Effector CD4-positive, alpha-beta T cell (primary cell): ENCODE results near the gene ABHD12B. TPM values are rescaled to one million over a fixed set of nuclear protein-coding genes. Genes with fewer than 3 reads are reported as not detected.
A peak's percentile ranks its signal among the peaks of the same experiment; 100 is the strongest.

Source experiments
- DNase-seq: peaks from one replicate; pipeline ENCODE4 v3.0.0-alpha.2; 2020
- total RNA-seq: gene quantifications from one replicate; lab custom pipeline; 2026; lab: John Stamatoyannopoulos, UW

Gene ABHD12B
- not detected for total RNA-seq

DNA sequence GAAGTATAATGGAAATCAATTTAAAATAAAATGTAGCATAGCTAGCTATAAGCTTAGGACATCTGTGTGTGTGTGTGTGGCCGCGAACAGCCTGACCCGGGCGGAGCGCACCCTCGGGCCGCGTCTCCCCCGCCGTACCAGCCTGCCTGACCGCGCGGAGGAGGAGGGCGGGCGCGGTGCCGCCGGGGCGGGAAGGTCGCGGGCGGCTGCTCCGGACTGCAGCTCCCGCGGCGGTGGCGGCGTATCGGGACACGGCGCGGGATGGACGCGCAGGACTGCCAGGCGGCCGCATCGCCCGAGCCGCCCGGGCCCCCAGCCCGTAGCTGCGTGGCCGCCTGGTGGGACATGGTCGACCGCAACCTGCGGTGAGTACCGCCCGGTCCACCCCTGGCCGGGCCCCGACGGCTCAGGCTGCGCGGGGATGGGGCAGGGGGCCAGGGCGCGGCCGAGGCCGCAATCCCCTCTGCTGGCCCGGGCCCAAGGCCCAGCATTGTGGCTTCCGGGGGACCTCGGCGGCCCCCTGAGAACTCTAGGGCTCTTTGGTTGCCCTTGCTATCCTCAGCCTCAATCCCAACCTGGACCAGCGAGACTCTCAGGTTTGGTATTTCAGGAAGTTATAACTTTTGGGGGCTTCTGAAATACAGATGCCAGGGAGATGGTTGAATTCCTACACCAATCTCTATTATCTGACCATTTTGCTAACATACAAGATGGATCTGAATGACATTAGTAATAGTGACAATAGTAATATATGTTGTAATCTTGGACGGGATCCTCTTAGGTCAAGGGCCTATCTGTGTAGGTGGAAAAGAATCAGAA, at the start of gene ABHD12B:
Gene ABHD12B, plus strand, starts transcription at position 140 of the 819 bp plus-strand sequence. Its CDS starts 122 bp downstream, at position 262.
- no peak for DNase-seq

GRCh38 chr14:50822501-50823042, 49.3 kb upstream of the ABHD12B start:
- no peak for DNase-seq

- DNase-seq, result no peak
Observed at GRCh38 chr14:50823051-50823761, 48.6 kb upstream of the ABHD12B start.

GRCh38 chr14:50823762-50824636, 47.9 kb upstream of the ABHD12B start:
- DNase-seq, result no peak

GRCh38 chr14:50825307-50825706, 46.5 kb upstream of the ABHD12B start:
- DNase-seq, result no peak

DNA sequence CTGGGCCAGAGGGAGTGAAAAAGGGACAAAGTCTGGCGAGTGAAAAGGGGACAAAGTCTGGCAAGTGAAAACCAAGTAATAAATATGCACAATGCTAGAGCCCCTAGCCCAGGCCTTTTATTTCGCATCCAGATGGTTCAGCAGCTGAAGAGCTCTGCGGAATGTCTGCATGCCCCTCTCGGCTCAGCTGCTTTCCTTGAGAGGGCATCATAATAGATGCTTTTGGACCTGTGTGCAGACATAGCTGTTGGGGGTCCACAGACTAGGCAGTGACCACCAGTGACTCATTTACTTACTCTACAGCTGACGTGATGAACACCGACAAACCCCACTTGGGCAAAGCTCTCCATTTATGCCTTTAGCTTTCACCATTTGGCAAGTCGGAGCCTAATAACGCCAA, 45.2 kb upstream of the ABHD12B start:
- no peak for DNase-seq

DNA sequence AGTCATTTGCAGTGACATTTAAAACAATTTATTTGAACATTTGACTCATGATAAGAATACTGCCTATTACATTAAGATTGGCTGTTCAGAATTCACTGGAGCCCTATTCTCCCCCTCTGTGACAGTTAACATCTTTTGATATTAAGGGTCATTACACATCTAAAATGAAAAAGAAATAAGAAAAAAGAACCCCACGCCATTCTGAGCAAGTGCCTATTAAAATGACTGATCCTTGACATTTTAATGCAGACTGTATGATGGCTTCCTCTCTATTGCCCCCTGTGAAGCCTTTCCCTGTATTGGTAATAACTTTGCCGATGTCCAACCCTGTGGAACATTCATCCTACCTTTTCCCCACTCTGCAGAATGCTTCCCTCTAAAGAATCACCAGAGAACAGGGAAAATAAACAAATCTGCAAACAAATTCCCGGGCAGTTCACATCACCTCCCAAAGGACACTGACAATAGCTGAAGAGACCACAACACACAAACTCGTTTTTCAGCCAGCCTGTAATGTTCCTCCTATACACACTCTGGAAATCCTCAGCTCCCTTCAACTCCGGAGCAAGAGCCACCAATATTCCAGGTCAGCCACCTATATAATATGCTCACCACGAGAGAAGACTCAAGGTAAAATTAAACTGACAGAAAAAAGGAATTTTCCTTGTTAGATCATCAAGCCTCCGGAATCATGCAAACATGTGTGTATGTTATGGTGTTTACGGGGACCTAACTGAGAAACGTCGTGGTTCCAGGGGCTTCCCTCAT, 42.9 kb upstream of the ABHD12B start:
- no peak for DNase-seq

DNA sequence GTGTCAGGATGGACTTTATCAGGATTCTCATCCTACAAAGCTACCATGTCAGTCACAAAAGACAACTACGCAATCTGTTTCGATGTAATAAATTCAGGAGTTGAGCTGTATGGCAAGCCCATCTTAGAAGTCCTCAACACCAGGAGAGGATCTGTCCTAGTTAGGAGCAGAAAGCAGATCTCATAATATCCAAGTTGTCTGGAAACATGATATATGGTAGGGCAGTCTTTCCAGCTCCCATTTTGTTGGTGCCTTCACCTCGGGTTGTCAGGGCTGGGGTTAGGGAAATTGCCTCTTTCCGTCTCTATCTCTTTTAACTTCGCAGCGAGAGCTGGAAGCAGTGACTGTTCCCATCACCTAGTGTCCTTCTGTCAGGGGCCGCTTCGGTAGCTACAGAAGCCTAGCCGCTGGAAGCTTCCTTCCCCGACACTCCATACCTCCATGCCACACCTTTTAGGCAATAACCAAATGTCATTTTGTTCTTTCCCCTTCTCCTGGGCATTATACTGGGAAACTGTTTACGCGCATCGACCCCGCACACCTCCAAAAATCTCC, 42.3 kb upstream of the ABHD12B start:
- no peak for DNase-seq

GRCh38 chr14:50830044-50830931, 41.6 kb upstream of the ABHD12B start:
- peak; percentile 54 for DNase-seq

DNA sequence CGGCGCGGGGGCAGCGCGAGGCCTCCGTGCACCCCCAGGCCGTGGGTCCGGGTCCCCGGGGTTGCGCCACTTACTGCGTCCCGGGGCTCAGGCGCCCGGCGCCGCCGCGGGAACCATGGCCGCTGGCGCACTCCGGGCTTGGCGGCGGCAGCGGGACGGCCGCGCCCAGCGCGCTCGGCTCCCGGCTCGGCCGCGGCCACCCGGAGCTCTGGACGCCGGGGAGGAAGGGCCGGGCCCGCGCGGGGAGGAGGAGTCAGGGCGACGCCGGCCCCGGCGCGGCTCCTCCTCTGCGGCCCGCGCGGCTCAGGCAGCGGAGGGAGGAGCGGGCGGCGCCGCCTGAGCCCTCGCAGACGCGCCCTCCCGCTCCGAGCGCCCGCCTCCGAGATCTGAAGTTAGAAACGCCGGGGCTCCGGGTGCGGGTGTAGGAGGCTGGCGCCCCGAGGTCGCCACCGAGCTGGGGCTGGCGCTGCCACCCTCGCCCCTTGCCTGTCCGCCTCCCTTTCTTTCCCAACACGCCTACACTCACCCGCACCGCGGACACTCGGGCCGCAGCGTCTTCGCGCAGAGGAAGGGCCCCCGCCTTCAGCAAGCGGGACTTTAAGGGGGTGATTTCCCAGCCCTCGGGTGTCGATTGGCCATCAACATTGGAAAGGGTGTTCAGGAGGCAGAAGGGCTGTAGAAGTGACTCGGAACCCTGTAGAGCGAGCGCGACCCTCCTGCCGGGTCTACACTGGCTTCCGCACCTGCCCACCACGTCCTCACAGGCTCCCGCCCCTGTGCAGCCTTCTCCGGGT, 40.7 kb upstream of the ABHD12B start, which contains the start of gene NIN:
Gene NIN, minus strand, starts transcription at position 231 of the 794 bp plus-strand sequence. CDS start 9,106 bp downstream, outside the sequence.
- DNase-seq, result peak; percentile 66

GRCh38 chr14:50831726-50832168, 40.1 kb upstream of the ABHD12B start:
- DNase-seq, result no peak

DNA sequence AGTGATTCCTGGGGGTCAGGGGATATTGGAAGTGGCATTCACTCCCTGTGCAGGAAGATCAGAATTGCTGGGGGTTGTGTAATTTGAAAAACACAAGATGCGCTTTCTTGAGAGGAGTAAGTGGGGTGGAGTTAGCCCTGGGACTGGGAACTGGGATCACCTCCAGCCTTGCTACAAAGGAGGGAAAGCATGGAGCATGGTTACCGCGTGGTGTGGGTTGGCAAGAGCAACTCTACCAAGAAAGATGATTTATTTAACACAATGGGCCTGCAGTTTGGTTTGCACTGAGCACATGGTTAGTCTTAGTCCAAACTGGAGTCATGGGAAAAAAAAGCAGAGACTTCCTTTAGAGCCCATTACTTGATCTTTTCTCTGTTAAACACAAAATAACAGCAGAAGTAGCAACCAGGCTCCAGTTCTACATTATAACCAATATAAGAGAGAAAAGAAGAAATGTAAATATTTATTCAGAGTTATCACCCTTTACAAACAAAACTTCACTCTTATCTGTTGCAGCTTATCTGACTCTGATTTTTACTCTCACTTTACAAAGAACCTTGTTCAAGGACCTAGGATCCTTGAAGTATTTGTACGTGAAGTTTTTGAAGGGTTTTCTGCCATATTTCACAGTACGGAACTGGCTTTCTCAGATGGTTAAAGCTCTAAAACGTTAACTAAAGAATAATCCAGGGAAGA, 38.8 kb upstream of the ABHD12B start:
- DNase-seq, result no peak

DNA sequence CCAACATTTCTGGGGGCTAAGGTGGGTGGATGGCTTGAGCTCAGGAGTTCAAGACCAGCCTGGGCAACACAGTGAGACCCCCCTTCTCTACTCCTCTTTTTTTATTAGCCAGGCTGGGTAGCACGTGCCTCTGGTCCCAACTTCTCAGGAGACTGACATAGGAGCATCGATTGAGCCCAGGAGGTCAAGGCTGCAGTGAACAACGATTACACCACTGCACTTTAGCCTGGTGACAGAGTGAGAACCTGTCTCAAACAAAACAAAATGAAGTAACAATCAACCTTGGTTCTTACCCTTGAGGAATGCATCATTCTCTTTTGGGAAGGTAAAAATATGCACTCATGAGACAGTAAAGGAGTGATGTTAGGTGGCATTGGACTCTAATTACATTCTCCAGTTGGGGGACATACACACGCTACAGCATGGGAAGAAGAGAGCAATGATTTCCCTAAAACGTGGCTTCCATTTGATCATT, 37.0 kb upstream of the ABHD12B start:
- DNase-seq, result no peak

DNA sequence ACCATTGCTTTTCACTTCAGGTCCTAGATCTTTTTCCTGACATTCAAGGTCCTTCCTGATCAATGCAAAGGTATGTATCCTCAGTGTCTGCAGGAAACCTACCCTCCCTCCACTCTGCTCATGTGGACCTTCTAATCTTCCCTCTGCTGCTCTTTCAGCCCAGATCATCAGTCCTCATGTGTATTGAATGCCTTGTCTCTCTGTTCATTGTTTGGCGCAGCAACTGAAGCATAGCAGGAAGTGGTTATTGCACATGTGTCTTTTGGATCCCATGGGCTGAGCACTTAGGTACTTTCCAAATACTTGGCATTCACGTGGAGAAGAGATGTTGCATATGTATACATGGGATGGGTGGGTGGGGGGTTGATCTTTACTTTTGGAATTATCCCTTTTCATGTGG, 36.6 kb upstream of the ABHD12B start:
- no peak for DNase-seq

DNA sequence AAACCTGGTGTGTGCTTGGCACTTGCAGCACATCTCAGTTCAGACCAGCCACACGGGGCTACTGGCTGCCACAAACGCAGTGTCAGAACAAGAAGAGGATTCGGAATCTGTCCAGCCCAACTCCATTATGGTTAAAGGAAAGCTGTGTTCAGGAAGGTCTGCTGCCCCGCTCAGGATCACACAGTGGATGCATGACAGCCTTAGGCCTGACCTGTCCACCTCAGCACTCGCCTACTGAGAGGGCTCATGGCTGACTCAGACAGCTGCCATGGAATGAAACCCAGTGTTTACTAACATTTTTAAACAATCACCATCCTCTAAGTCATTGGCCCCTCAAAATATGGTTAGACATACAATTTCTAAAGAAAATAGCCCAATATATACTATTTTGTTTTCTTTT, 35.3 kb upstream of the ABHD12B start:
- DNase-seq, result no peak

DNA sequence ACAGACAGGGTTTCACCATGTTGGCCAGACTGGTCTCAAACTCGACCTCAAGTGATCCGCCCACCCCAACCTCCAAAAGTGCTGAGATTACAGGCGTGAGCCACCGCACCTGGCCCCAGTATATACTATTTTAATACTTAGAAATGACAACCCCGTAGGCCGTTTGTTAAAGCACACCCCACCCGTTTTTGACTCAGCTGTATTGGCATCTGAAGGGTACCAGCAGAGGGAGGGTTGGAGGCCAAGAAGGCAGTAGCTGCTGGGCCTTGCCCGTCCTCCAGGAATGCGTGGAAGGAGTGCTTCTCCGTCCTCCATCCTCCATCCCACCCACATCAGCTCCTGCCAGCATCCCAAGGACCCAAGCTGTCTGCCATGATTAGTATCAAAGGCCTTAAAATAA, 34.6 kb upstream of the ABHD12B start:
- no peak for DNase-seq

- DNase-seq, result no peak
Observed at GRCh38 chr14:50837850-50838470, 33.9 kb upstream of the ABHD12B start.

DNA sequence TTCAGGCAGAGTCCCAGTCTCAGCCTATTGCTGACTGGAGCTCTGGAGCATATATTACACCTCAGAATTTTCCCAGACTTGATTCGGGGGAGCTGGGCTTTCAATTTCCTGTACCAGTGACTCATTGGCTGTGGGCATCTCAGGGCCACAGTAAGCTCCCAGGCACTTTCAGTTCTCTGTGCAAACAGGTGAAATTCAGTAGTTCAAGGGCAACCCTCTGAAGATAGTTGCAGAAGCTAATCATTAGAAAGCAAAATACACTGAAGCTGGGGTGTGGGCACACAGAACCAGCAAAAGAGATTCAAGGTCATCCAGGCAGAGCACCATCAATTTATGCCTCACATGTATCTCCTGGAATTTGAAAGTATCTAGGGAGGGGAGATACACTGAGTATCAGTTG, 32.8 kb upstream of the ABHD12B start:
- no peak for DNase-seq
